GM19239 (cell line): ENCODE data around the gene CPA2.
"Not testable (repeated sequence)": the region's sequence is repeated elsewhere in the genome, so short reads cannot be mapped to it uniquely, and the experiment has no call there.

Experiments
- DNase-seq: peaks from one replicate; pipeline ENCODE4 v3.0.0; 2011; ENCODE audit warnings: low spot score; ENCODE audit not compliant: insufficient read length
- FAIRE-seq: peaks from 2 replicates; lab custom pipeline; 2011; peaks lifted over from hg19 to GRCh38; lab: Jason Lieb, UNC

CPA2 gene

GRCh38 chr7:130303127-130303526, 36.5 kb downstream of the CPA2 start:
- FAIRE-seq: no peak
- no peak for DNase-seq

GRCh38 chr7:130303551-130303950, 36.9 kb downstream of the CPA2 start:
- DNase-seq (no peak), FAIRE-seq (no peak)

GRCh38 chr7:130303982-130304381, 37.3 kb downstream of the CPA2 start:
- FAIRE-seq (no peak), DNase-seq (no peak)

GRCh38 chr7:130304878-130305277, 38.2 kb downstream of the CPA2 start:
- FAIRE-seq: no peak
- no peak for DNase-seq

GRCh38 chr7:130305433-130306042, 38.9 kb downstream of the CPA2 start:
- FAIRE-seq (no peak), DNase-seq (no peak)

GRCh38 chr7:130309986-130310385, 43.3 kb downstream of the CPA2 start:
- DNase-seq (no peak), FAIRE-seq (no peak)

- FAIRE-seq: no peak
- DNase-seq: no peak
Observed at GRCh38 chr7:130314305-130314704, 47.6 kb downstream of the CPA2 start.

- FAIRE-seq (no peak), DNase-seq (no peak)
Observed at GRCh38 chr7:130319541-130319940, 52.9 kb downstream of the CPA2 start.

- DNase-seq, FAIRE-seq: not testable (repeated sequence)
Observed at GRCh38 chr7:130321542-130322229, 55.0 kb downstream of the CPA2 start.

GRCh38 chr7:130322615-130323014, 56.0 kb downstream of the CPA2 start:
- FAIRE-seq (no peak), DNase-seq (no peak)

GRCh38 chr7:130324306-130324943, 57.8 kb downstream of the CPA2 start:
- FAIRE-seq (no peak), DNase-seq (no peak)

GRCh38 chr7:130329681-130330080, 63.0 kb downstream of the CPA2 start:
- DNase-seq (no peak), FAIRE-seq (no peak)

- FAIRE-seq: no peak
- no peak for DNase-seq
Observed at GRCh38 chr7:130332259-130333053, 65.8 kb downstream of the CPA2 start.

- FAIRE-seq: no peak
- DNase-seq: no peak
Observed at GRCh38 chr7:130333832-130334231, 67.2 kb downstream of the CPA2 start.

GRCh38 chr7:130334274-130334673, 67.6 kb downstream of the CPA2 start:
- FAIRE-seq (no peak), DNase-seq (no peak)

- DNase-seq (no peak), FAIRE-seq (no peak)
Observed at GRCh38 chr7:130337410-130337971, 70.8 kb downstream of the CPA2 start.

GRCh38 chr7:130338233-130338632, 71.6 kb downstream of the CPA2 start:
- FAIRE-seq (no peak), DNase-seq (no peak)
